ENCODE results near the gene ATP5ME.

Gene ATP5ME

DNA sequence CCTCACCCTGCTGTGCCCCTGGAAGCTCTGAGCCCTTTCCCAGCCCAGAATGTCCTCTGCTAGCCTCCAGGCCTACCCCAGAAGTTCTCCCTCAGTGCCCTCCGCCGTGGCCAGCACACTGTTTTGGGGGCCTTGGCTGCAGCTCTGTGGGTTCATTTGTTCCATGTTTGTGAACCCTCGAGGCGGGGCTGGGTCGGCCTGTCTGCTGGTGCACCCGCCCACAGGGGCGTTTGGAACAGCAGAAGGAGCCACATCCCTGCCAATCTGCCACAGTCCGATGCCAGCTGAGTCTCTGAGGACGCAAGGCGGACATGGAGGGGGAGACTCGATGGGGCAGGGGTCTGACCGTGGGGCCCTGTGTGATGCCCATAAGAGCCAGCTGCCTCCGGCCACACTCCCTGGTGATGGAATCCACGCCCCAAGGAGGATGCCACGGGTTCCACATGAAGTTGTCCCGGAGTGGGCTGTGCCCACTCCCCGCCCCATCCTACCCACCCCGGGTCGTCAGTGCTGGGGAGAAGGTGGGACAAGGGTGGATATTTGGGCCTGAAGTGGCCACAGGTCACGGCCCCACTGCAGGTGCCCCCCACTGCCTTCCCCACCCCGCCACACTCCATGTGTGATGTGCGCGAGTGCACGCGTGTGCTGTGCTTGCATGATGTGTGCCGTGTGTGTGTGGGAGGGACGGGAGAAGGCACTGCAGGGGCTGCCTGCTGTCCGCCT lies 7.1 kb downstream of the ATP5ME start:
- no peak for DNase-seq

DNA sequence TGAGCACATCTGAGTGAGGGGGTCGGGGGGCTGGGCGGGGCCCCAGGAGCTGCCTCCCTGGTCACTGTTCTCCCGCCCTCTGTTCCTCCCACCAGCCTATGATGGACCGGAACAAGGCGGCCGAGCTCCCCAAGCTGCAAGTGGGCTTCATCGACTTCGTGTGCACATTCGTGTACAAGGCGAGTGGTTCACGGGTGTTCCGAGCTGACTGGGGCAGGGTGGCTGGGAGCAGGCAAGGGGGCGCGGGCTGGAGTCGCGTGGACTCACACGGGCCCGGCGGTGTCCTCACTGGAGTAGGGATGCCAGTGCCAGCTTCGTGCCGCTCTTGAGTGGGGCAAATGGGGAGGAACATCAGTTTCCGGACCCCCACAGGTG lies 7.7 kb downstream of the ATP5ME start:
- DNase-seq: peak; percentile 1

DNA sequence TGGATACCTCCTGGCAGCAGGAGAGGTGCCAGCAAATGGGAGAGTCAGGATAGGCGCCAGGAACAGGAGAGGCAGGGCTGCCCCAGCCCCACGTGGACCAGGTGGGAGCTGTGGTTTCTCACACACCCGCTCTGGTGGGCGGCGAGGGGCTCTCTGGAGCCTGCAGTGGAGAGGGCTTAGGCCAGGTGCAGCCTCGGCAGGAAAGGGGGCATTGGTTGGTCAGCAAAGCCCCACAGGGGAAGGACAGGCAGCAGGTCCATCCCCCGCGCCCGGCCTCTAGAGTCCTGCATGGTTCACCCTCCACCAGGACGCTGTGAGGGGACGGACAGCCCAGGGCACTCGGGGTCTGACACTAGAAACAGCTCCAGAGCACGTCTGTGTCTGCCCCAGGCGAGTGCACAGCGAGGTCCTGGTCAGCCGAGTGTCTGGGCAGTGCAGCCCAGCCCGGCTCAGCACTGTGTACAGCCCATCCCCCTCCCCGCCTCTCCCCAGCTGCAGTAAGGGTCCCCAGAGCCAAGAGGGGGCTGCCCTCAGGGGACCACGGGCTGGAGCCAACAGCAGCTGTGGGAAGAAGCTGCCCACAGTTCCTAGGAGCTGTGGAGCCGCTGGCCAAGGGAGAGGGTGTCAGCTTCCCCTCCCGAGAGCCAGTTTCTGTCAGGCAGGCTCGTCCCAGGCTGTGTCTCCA lies 8.2 kb downstream of the ATP5ME start:
- no peak for DNase-seq

DNA sequence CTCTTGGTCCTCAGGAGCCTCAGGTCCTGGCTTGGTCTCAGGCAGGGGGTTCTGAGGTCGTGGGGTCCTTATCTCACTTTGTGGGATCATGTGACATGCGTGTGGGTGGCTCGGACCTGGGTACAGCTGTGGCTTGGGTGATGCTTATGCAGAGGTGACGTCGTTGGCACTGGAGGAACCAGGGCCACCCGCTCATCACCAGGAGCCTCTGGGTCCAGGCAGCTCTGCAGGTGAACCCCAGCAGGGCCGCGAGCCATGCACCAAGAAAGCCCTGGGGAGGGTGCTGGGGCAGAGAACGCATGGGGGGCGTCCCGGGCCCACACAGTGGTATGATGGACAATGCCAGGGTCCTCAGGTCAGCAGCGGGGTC lies 8.7 kb downstream of the ATP5ME start:
- DNase-seq: no peak

GRCh38 chr4:664713-665231 lies 9.3 kb downstream of the ATP5ME start:
- DNase-seq: peak; percentile 1

DNA sequence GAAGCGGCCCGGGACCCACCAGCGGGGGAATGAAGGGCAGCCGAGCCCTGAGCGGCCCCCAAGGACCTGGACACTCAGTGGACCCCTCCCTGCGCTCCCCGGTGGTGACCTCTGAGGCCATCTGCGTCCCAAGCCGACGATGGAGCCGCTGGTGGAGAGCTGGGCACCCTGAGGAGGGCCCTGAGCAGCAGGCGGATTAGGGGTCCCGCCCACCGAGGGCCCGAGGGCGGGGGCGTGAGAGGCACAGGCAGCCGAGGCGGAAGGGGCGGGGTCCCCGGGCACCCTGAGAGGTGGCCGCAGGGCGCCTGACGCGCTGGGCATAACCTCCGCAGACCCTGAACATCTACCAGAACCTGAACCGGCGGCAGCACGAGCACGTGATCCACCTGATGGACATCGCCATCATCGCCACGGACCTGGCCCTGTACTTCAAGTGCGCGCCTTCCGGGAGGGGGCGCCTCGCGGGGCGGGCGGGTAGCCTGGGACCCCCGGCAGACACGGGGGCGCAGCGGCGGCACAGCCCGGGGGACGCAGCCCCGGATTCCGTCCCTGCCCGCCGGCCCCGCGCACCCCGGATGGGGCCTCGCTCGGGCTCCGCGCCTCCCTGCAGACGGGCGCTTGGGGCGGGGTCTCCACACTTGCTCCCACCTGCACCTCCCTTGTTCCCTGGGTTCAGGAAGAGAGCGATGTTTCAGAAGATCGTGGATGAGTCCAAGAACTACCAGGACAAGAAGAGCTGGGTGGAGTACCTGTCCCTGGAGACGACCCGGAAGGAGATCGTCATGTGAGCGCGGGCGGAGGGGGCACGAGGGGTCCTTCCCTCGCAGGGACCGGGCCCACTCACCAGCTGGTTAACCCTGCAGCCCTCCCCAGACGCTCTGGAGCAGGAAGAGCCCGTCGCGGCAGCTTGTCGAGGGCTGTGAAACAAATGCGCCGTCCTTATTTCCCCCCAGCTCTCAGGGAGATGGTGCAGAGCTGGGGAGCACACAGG lies 10.3 kb downstream of the ATP5ME start:
- DNase-seq: peak; percentile 87

- peak; percentile 13 for DNase-seq
These were observed 11.0 kb downstream of the ATP5ME start for GRCh38 chr4:663046-663437.

- peak; percentile 1 for DNase-seq
These were observed 12.0 kb downstream of the ATP5ME start for GRCh38 chr4:661881-662761.

GRCh38 chr4:661231-661630 lies 12.8 kb downstream of the ATP5ME start:
- no peak for DNase-seq

- DNase-seq: no peak
These were observed 13.7 kb downstream of the ATP5ME start for GRCh38 chr4:660401-660800.

GRCh38 chr4:659851-660250 lies 14.2 kb downstream of the ATP5ME start:
- no peak for DNase-seq

- no peak for DNase-seq
These were observed 15.1 kb downstream of the ATP5ME start for GRCh38 chr4:658681-659667.

- DNase-seq: no peak
These were observed 16.0 kb downstream of the ATP5ME start for GRCh38 chr4:657834-658667.

DNA sequence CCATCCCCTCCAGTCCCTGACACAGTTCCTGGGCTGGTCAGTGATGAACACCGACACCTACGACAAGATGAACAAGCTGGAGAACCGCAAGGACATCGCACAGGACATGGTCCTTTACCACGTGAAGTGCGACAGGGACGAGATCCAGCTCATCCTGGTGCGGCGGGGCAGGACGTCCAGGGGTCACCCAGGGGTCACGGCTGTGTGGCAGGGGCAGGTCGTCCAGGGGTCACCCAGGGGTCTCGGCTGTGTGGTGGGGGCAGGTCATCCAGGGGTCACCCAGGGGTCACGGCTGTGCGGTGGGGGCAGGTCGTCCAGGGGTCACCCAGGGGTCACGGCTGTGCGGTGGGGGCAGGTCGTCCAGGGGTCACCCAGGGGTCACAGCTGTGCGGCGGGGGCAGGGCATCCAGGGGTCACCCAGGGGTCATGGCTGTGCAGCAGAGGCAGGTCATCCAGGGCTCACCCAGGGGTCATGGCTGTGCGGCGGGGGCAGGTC lies 16.7 kb downstream of the ATP5ME start:
- no peak for DNase-seq

DNA sequence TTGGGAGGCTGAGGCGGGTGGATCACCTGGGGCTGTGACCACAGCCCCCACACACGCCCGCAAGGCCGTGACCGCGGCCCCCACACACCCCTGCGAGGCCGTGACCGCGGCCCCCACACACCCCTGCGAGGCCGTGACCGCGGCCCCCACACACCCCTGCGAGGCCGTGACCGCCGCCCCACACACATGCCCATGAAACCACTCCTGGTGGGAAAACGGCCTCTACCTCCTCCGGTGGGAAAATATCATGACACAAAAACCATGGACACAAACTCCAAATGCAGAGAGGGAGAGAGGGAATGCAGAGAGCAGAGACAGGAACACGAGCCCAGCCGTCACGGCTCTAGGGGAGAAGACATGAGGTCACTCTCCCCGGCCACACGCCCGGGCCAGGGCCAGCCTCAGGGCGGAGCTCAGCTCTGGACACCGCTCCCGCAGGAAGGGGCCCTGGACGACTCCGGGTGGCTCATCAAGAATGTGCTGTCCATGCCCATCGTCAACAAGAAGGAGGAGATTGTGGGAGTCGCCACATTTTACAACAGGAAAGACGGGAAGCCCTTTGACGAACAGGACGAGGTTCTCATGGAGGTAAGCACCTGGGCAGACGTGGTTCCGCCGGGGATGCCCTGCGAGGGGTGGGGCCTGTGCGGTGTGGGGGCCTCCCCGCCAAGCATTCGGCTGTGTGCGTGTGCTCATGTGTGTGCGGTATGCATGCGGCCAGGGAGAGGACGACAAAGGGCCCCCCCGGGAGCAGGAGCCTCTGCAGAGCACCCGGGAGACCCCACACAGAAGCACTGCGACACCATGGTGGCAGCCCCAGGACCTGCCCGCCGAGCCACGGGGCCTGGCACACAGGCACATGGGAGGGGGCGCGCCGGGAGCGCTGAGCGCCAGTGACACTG lies 17.4 kb downstream of the ATP5ME start:
- DNase-seq: no peak

DNA sequence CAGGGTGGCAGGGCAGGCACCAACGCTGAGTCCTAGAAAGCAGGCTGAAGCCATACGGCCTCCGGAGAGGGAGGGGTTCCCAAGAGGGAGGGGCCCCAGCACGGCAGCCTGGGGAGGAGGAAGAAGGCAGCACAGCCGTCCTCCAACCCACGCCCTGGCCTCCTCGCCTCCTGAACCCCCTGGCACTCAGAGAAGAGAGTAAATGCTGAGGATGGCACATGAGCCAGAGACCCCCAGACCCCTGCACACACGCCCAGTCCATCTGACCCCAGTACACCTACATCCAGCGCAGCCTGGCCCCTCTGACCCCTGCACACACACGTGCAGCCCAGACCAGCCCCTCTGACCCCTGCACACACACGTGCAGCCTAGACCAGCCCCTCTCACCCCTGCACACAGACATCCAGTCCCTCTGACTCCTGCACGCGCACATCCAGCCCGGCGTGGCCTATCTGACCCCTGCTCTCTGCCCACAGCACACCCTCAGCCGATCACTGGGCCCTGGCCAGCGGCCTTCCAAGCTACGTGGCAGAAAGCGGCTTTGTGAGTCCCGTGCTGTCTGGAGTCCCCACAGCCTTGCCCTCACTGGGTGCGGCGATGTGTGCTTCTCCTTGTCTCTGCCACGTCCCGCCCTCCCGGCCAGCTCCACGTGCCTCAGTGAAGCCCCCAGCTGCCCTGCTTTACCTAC lies 18.5 kb downstream of the ATP5ME start:
- DNase-seq: no peak

GRCh38 chr4:654871-655463 lies 19.1 kb downstream of the ATP5ME start:
- no peak for DNase-seq

- DNase-seq: no peak
These were observed 19.6 kb downstream of the ATP5ME start for GRCh38 chr4:654503-654845.
